ENCODE measurements around the gene KAZN. TPM values are rescaled to one million over a fixed set of nuclear protein-coding genes. Genes with fewer than 3 reads are reported as not detected.

The KAZN gene
- polyA plus RNA-seq, 2 of the 4 experiments (the other 2 are of a cell fraction): 1.3 to 1.9 TPM

DNA sequence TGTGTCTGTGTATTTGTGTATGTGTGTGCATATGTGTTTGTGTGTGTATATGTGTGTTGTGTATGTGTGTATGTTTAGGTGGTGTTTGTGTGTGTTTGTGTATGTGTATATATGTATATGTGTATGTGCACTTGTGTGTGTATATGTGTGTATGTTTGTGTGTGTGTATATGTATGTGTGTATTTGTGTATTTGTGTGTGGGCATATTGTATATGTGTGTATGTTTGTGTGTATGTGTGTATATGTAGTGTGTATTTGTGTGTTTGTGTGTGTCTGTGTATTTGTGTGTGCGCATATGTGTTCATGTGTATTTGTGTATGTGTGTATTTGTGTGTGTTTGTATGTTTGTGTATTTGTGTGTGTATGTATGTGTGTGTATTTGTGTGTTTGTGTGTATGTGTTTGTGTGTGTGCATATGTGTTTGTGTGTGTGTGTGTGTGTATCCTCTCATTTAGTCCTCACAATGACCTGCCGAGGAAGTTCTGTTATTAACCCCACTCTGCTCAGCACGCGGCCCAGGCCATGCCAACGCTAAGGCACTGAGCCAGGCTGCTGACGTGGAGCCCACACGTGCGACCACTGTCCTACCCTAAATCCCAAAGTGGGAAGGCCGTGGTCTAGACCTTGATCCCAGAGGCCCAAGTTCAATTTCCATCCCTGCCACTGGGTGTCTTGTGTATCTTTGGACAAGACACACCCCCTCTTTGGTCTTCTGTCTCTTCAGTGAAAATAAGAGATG, 511.8 kb downstream of the KAZN start (continued):
- TF ChIP-seq MAZ (IDR thresholded peaks at IDR 0.05; ENCODE audit: borderline replicate concordance, low read depth, low read length): no peak
- no peak for TF ChIP-seq KDM1A (IDR thresholded peaks at IDR 0.05; ENCODE audit: low read depth)
- no peak for TF ChIP-seq JUN (IDR thresholded peaks at IDR 0.05)

DNA sequence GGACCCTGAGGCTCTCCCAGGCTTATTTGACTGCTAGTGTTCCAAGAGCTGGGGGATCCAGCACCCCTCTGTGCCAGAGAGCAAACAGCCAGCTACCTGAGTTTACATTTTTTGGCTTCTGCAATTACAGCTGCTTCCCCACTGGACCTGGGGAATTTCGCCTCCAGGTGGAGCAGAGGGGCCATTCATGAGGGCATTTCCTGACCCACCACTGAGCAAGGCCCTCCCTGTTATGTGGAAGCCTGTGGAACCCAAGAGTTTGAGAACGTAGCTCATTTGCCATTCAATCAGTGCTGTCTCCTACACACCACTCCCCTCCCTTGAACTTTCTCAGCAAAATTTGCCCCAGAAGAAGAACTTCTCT, 512.4 kb downstream of the KAZN start:
- no peak for TF ChIP-seq EHF (CRISPR knock-in tag; IDR thresholded peaks at IDR 0.05)
- no peak for TF ChIP-seq MAZ (IDR thresholded peaks at IDR 0.05; ENCODE audit: borderline replicate concordance, low read depth, low read length)
- no peak for TF ChIP-seq RCOR1 (IDR thresholded peaks at IDR 0.05; ENCODE audit: low read depth, low read length)
- TF ChIP-seq CEBPB (IDR thresholded peaks at IDR 0.05): no peak
- no peak for TF ChIP-seq RFX5 (IDR thresholded peaks at IDR 0.05)
- TF ChIP-seq NPAS2 (CRISPR knock-in tag; IDR thresholded peaks at IDR 0.05; ENCODE audit: borderline replicate concordance): no peak
- TF ChIP-seq KDM1A (IDR thresholded peaks at IDR 0.05; ENCODE audit: low read depth): no peak
- TF ChIP-seq, protein P1, sequence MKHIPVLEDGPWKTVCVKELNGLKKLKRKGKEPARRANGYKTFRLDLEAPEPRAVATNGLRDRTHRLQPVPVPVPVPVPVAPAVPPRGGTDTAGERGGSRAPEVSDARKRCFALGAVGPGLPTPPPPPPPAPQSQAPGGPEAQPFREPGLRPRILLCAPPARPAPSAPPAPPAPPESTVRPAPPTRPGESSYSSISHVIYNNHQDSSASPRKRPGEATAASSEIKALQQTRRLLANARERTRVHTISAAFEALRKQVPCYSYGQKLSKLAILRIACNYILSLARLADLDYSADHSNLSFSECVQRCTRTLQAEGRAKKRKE (CRISPR knock-in tag; IDR thresholded peaks at IDR 0.05; ENCODE audit: low read depth): no peak
- TF ChIP-seq RARB (CRISPR knock-in tag; IDR thresholded peaks at IDR 0.05): no peak
- TF ChIP-seq SREBF2 (IDR thresholded peaks at IDR 0.05): no peak
- TF ChIP-seq, protein P2, sequence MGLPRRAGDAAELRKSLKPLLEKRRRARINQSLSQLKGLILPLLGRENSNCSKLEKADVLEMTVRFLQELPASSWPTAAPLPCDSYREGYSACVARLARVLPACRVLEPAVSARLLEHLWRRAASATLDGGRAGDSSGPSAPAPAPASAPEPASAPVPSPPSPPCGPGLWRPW (IDR thresholded peaks at IDR 0.05): no peak
- no peak for TF ChIP-seq EP300 (IDR thresholded peaks at IDR 0.05)
- no peak for TF ChIP-seq MYC (IDR thresholded peaks at IDR 0.05; ENCODE audit: borderline replicate concordance, low read length)
- ChIA-PET CTCF (interaction anchor here (1.0 to 1.3 kb wide), 3 partner anchors 17 to 546 kb away, joined by 3 to 4 read pairs (median 3); no protein-coding TSS in a partner anchor), POLR2A (no interaction called here)
- FAIRE-seq (no peak), DNase-seq (ENCODE audit: low read depth in 1 of 2, low spot score in 1 of 2) (no peak), ATAC-seq (peak in 1 of 2 experiments; percentile 27; a peak in 2 of 6 replicates)
- Histone ChIP-seq H3K4me1 (no peaks in the 10 kb centered on the region), H3K27ac (no peak overlapping the region), H3K4me2 (no peak overlapping the region), H3K4me3 (no peak overlapping the region), H3K9me3 (no peaks in the 10 kb centered on the region)
- 82% methylated on average over 2 of the region's 2 CpGs for WGBS (ENCODE audit: missing lambda C conversion rate)

DNA sequence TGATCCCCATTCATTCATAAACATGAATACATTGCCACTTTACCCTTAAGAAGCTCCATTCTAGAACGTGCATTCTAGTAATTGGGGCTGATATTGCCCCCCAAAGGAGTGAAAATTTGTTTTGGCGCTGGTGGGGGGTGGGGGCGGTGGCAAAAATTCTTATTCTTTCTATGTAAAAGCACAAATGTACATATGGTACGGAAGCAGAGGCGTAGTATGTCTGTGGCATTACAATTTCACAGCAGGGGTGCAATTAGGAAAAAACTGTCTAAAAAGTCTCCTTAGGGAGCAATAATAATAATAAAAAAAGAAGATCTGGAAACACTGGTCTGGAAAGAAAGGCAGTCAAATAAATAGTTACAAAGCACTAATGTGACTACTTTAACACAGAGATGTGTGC, 514.7 kb downstream of the KAZN start:
- ChIA-PET POLR2A (no interaction called here), CTCF (interaction anchor here (1.3 kb wide), 1 partner anchor 192 kb away, joined by 3 read pairs; no protein-coding TSS in a partner anchor)
- no peak for ATAC-seq
- H3K4me1 ChIP-seq: no peaks in the 10 kb centered on the region
- H3K9me3 ChIP-seq: no peaks in the 10 kb centered on the region
- no peak overlapping the region for H3K27ac ChIP-seq
- DNase-seq (ENCODE audit: low read depth in 1 of 2, low spot score in 1 of 2): no peak
- H3K4me2 ChIP-seq: no peak overlapping the region
- WGBS (ENCODE audit: missing lambda C conversion rate): 70% methylated on average over 5 of the region's 5 CpGs
- H3K4me3 ChIP-seq: no peak overlapping the region
- TF ChIP-seq HDAC2 (IDR thresholded peaks at IDR 0.05) (no peak), RAD21 (conservative IDR thresholded peaks at IDR 0.05 in 1 of 2, IDR thresholded peaks at IDR 0.05 in 1 of 2) (no peak), FOSB (CRISPR knock-in tag; IDR thresholded peaks at IDR 0.05) (no peak), BHLHE40 (IDR thresholded peaks at IDR 0.05; ENCODE audit: low read depth, low read length) (no peak), SMC3 (IDR thresholded peaks at IDR 0.05) (no peak), PHF8 (IDR thresholded peaks at IDR 0.05; ENCODE audit: borderline replicate concordance, low read depth) (no peak), ZSCAN20 (CRISPR knock-in tag; IDR thresholded peaks at IDR 0.05) (no peak), CHD2 (IDR thresholded peaks at IDR 0.05; ENCODE audit: low read length, partially characterized antibody) (no peak), CBX2 (IDR thresholded peaks at IDR 0.05; ENCODE audit: borderline replicate concordance, low read depth) (no peak), HOXB5 (CRISPR knock-in tag; IDR thresholded peaks at IDR 0.05) (no peak), GATA3 (IDR thresholded peaks at IDR 0.05; ENCODE audit: borderline replicate concordance) (no peak), FOXS1 (CRISPR knock-in tag; IDR thresholded peaks at IDR 0.05) (no peak), NR3C1 (IDR thresholded peaks at IDR 0.05) (no peak), ZC3H11A (IDR thresholded peaks at IDR 0.05) (no peak)
- TF ChIP-seq, protein P3, sequence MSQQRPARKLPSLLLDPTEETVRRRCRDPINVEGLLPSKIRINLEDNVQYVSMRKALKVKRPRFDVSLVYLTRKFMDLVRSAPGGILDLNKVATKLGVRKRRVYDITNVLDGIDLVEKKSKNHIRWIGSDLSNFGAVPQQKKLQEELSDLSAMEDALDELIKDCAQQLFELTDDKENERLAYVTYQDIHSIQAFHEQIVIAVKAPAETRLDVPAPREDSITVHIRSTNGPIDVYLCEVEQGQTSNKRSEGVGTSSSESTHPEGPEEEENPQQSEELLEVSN (IDR thresholded peaks at IDR 0.05; ENCODE audit: borderline replicate concordance, low read depth): no peak
- TF ChIP-seq, protein P1 (CRISPR knock-in tag; IDR thresholded peaks at IDR 0.05; ENCODE audit: low read depth): no peak
- TF ChIP-seq, protein P4, sequence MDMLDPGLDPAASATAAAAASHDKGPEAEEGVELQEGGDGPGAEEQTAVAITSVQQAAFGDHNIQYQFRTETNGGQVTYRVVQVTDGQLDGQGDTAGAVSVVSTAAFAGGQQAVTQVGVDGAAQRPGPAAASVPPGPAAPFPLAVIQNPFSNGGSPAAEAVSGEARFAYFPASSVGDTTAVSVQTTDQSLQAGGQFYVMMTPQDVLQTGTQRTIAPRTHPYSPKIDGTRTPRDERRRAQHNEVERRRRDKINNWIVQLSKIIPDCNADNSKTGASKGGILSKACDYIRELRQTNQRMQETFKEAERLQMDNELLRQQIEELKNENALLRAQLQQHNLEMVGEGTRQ (IDR thresholded peaks at IDR 0.05): no peak
- TF ChIP-seq, protein P5, sequence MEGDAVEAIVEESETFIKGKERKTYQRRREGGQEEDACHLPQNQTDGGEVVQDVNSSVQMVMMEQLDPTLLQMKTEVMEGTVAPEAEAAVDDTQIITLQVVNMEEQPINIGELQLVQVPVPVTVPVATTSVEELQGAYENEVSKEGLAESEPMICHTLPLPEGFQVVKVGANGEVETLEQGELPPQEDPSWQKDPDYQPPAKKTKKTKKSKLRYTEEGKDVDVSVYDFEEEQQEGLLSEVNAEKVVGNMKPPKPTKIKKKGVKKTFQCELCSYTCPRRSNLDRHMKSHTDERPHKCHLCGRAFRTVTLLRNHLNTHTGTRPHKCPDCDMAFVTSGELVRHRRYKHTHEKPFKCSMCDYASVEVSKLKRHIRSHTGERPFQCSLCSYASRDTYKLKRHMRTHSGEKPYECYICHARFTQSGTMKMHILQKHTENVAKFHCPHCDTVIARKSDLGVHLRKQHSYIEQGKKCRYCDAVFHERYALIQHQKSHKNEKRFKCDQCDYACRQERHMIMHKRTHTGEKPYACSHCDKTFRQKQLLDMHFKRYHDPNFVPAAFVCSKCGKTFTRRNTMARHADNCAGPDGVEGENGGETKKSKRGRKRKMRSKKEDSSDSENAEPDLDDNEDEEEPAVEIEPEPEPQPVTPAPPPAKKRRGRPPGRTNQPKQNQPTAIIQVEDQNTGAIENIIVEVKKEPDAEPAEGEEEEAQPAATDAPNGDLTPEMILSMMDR (IDR thresholded peaks at IDR 0.05): no peak
- no peak for FAIRE-seq

Data from A549 (cell line).